Measurements from ENCODE around the gene USP37.

Gene USP37

DNA sequence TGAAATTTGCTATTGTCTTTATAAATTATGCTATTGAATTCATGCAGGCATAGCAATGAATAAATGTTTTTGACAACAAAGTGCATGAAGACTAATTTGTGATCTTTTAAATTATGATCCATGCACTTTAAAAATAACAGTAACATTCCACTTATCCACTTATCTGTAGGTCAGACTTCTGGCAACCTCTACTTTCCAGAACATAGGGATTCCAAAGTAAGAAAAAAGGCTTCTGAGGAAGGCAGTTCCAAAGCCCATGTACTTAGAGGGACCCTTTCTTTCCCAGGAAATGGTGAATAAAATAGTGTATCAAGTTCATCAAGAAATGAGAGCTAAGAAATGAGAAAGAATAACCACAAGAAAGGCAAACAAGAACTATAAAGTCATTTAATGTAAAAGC, 90.9 kb downstream of the USP37 start:
- TF ChIP-seq, protein P1, sequence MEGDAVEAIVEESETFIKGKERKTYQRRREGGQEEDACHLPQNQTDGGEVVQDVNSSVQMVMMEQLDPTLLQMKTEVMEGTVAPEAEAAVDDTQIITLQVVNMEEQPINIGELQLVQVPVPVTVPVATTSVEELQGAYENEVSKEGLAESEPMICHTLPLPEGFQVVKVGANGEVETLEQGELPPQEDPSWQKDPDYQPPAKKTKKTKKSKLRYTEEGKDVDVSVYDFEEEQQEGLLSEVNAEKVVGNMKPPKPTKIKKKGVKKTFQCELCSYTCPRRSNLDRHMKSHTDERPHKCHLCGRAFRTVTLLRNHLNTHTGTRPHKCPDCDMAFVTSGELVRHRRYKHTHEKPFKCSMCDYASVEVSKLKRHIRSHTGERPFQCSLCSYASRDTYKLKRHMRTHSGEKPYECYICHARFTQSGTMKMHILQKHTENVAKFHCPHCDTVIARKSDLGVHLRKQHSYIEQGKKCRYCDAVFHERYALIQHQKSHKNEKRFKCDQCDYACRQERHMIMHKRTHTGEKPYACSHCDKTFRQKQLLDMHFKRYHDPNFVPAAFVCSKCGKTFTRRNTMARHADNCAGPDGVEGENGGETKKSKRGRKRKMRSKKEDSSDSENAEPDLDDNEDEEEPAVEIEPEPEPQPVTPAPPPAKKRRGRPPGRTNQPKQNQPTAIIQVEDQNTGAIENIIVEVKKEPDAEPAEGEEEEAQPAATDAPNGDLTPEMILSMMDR (IDR thresholded peaks at IDR 0.05; ENCODE audit: low read depth, low read length): no peak
- no peak for TF ChIP-seq EZH2phosphoT487 (IDR thresholded peaks at IDR 0.05; ENCODE audit: low read depth)
- no peak overlapping the region for H3K27ac ChIP-seq (ENCODE audit: low read length)
- H3K79me2 ChIP-seq (ENCODE audit: low read length): no peaks in the 10 kb centered on the region
- H4K20me1 ChIP-seq (ENCODE audit: insufficient read depth, low read length): no peaks in the 10 kb centered on the region
- no peak overlapping the region for H3K4me2 ChIP-seq (ENCODE audit: low read length)
- H3K4me1 ChIP-seq (ENCODE audit: low read length): no peaks in the 10 kb centered on the region; the same call in 1 of the 2 replicates
- no peak overlapping the region for H3K9ac ChIP-seq (ENCODE audit: low read length)
- H3K36me3 ChIP-seq (replicated peaks; ENCODE audit: low read depth, low read length): peaks cover 24% of the 10 kb centered on the region
- no peaks in the 10 kb centered on the region for H3K9me3 ChIP-seq (ENCODE audit: insufficient read depth, low read length)
- no peak overlapping the region for H2AFZ ChIP-seq (ENCODE audit: low read depth, low read length)
- no peak overlapping the region for H3K4me3 ChIP-seq (ENCODE audit: low read length)
- H3K27me3 ChIP-seq (ENCODE audit: low read depth, low read length): no peaks in the 10 kb centered on the region

DNA sequence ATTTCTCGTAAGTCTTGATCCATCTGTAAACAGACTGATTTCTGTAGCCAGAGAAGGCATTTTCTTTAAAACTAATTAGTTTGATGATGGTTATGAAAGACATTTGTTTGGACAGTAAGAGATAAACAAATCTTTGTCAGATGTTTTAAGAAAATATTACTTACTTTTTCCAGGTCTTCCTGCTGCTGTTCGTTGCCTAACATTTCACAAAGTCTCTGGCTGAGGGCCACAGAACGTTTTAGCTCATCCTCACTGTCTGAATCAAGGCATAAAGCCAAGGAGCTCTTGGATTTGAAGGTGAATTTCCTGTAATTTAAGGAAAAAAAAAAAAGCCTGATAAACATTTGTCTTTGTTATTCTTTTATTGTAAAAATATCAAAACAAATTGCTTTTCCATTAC, 91.5 kb downstream of the USP37 start:
- H3K9me3 ChIP-seq (ENCODE audit: insufficient read depth, low read length): no peaks in the 10 kb centered on the region

DNA sequence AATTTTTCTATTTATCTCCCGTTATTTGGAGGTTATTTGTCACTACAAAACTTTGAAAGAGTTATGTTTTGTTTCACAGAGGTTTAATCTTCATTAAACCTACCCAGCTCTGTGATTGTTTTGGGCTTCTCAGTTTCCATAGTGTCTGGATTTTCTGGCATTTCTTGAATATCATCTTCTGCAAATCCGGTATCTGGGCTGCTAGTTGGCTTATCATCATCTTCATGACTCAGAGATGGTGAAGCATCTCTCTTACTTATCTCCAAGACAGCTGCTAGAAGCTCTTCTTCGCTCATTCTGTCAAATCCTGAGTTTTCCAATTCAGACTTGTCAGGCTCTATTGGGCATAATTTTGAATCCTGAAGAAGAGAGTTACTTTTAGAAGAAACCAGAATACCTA, 93.6 kb downstream of the USP37 start:
- TF ChIP-seq EZH2phosphoT487 (IDR thresholded peaks at IDR 0.05; ENCODE audit: low read depth): no peak
- TF ChIP-seq, protein P1 (IDR thresholded peaks at IDR 0.05; ENCODE audit: low read depth, low read length): no peak
- no peak overlapping the region for H3K27ac ChIP-seq (ENCODE audit: low read length)
- H3K27me3 ChIP-seq (ENCODE audit: low read depth, low read length): no peaks in the 10 kb centered on the region
- H3K4me3 ChIP-seq (ENCODE audit: low read length): no peak overlapping the region
- no peaks in the 10 kb centered on the region; the same call in 1 of the 2 replicates for H3K4me1 ChIP-seq (ENCODE audit: low read length)
- no peaks in the 10 kb centered on the region for H3K79me2 ChIP-seq (ENCODE audit: low read length)
- H3K9me3 ChIP-seq (ENCODE audit: insufficient read depth, low read length): no peaks in the 10 kb centered on the region
- H3K36me3 ChIP-seq (replicated peaks; ENCODE audit: low read depth, low read length): peaks cover 20% of the 10 kb centered on the region
- no peaks in the 10 kb centered on the region for H4K20me1 ChIP-seq (ENCODE audit: insufficient read depth, low read length)
- no peak overlapping the region for H2AFZ ChIP-seq (ENCODE audit: low read depth, low read length)
- no peak overlapping the region for H3K9ac ChIP-seq (ENCODE audit: low read length)
- H3K4me2 ChIP-seq (ENCODE audit: low read length): no peak overlapping the region

More for the DNA sequence above, 91.5 kb downstream of the USP37 start:
- no peaks in the 10 kb centered on the region for H3K27me3 ChIP-seq (ENCODE audit: low read depth, low read length)
- no peaks in the 10 kb centered on the region; the same call in 1 of the 2 replicates for H3K4me1 ChIP-seq (ENCODE audit: low read length)
- TF ChIP-seq EZH2phosphoT487 (IDR thresholded peaks at IDR 0.05; ENCODE audit: low read depth): no peak
- TF ChIP-seq, protein P1 (IDR thresholded peaks at IDR 0.05; ENCODE audit: low read depth, low read length): no peak
- H3K27ac ChIP-seq (ENCODE audit: low read length): no peak overlapping the region
- no peaks in the 10 kb centered on the region for H4K20me1 ChIP-seq (ENCODE audit: insufficient read depth, low read length)
- H3K79me2 ChIP-seq (ENCODE audit: low read length): no peaks in the 10 kb centered on the region
- no peak overlapping the region for H3K9ac ChIP-seq (ENCODE audit: low read length)
- no peak overlapping the region for H2AFZ ChIP-seq (ENCODE audit: low read depth, low read length)
- no peak overlapping the region for H3K4me2 ChIP-seq (ENCODE audit: low read length)
- no peak overlapping the region for H3K4me3 ChIP-seq (ENCODE audit: low read length)
- peaks cover 21% of the 10 kb centered on the region for H3K36me3 ChIP-seq (replicated peaks; ENCODE audit: low read depth, low read length)

DNA sequence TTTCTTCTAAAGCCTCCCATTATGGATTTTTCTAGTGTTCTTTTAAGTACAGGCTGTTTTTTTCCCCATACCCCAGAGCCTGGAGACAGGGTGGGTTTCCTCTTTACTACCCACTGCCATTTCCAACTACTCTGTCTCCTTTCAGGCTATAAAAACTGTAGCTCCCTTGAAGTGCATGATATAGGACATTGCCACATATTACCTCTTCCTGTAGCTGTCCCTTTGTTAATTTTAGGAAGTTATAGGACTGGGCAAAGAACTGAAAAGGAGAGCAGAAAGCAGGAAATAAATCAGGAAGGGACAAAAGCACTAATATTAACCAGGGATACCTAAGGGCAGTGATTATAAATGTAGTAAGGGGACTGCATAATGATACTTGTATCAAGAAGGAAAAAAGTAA, 95.2 kb downstream of the USP37 start:
- no peak overlapping the region for H3K4me2 ChIP-seq (ENCODE audit: low read length)
- H3K9ac ChIP-seq (ENCODE audit: low read length): no peak overlapping the region
- H3K27ac ChIP-seq (ENCODE audit: low read length): no peak overlapping the region
- no peak overlapping the region for H2AFZ ChIP-seq (ENCODE audit: low read depth, low read length)
- H3K4me3 ChIP-seq (ENCODE audit: low read length): no peak overlapping the region
- H3K9me3 ChIP-seq (ENCODE audit: insufficient read depth, low read length): no peaks in the 10 kb centered on the region
- H3K36me3 ChIP-seq (replicated peaks; ENCODE audit: low read depth, low read length): peaks cover 17% of the 10 kb centered on the region
- no peaks in the 10 kb centered on the region for H4K20me1 ChIP-seq (ENCODE audit: insufficient read depth, low read length)
- H3K79me2 ChIP-seq (ENCODE audit: low read length): no peaks in the 10 kb centered on the region
- no peaks in the 10 kb centered on the region for H3K27me3 ChIP-seq (ENCODE audit: low read depth, low read length)
- no peaks in the 10 kb centered on the region for H3K4me1 ChIP-seq (ENCODE audit: low read length)
- TF ChIP-seq EZH2phosphoT487 (IDR thresholded peaks at IDR 0.05; ENCODE audit: low read depth): no peak
- TF ChIP-seq, protein P1 (IDR thresholded peaks at IDR 0.05; ENCODE audit: low read depth, low read length): no peak
